Mammary epithelial cell (primary cell): ENCODE measurements around the gene LMOD1.

ENCODE experiments used
- CTCF ChIP-seq, 2 donors: IDR thresholded peaks in 1 of 2; conservative IDR thresholded peaks in 1 of 2; 2 replicates each; pipeline ENCODE4 v1.5.1; 2011 to 2012; ENCODE audit warnings: inconsistent platforms in 2 of 2, low read length in 2 of 2, mild to moderate bottlenecking in 2 of 2, control low read depth in 1 of 2, low read depth in 1 of 2; ENCODE audit not compliant: insufficient read depth in 1 of 2; ENCODE audit errors: extremely low read depth in 1 of 2
- EZH2 ChIP-seq: IDR thresholded peaks from 2 replicates; pipeline ENCODE4 v1.6.1; 2012; ENCODE audit warnings: low read length, inconsistent platforms, borderline replicate concordance

- TF ChIP-seq EZH2 (no peak), CTCF (conservative IDR thresholded peaks at IDR 0.05 in 1 of 2, IDR thresholded peaks at IDR 0.05 in 1 of 2; ENCODE audit: extremely low read depth in 1 of 2, insufficient read depth in 1 of 2, low read depth in 1 of 2, low read length in 2 of 2) (no peak)
Observed at GRCh38 chr1:201983380-201983805, 37.0 kb upstream of the LMOD1 start.
